Spleen (tissue), 11 donors: ENCODE results near the gene SRXN1. TPM values are rescaled to one million over a fixed set of nuclear protein-coding genes. Genes with fewer than 3 reads are reported as not detected.
A peak's percentile ranks its signal among the peaks of the same experiment; 100 is the strongest.

Source experiments
- DNase-seq: peaks from one replicate; pipeline ENCODE4 v3.0.0-alpha.2; 2020
- H3K27ac ChIP-seq, 8 donors: fragments of 200-600 bp; sonication (generic) in 7 of 8; 1 replicate in 4 of 8; 2 replicates in 4 of 8; pipeline versions ENCODE4 v1.5.0 to v1.8.0; 2016 to 2021; ENCODE audit warnings: inconsistent platforms in 4 of 8, mild to moderate bottlenecking in 4 of 8, moderate library complexity in 1 of 8
- H3K27me3 ChIP-seq, 7 donors: fragments of 200-600 bp; sonication (generic) in 6 of 7; replicated peaks in 1 of 7; 1 replicate in 4 of 7; 2 replicates in 3 of 7; pipeline versions ENCODE4 v1.5.0 to v1.8.0; 2016 to 2021; ENCODE audit warnings: inconsistent platforms in 3 of 7, mild to moderate bottlenecking in 1 of 7
- H3K36me3 ChIP-seq, 6 donors: fragments of 200-600 bp; sonication (generic) in 5 of 6; 1 replicate in 4 of 6; 2 replicates in 2 of 6; pipeline versions ENCODE4 v1.5.0 to v1.8.0; 2016 to 2021; ENCODE audit warnings: inconsistent platforms in 2 of 6
- H3K4me1 ChIP-seq, 6 donors: fragments of 200-600 bp; sonication (generic) in 5 of 6; 1 replicate in 3 of 6; 2 replicates in 3 of 6; pipeline versions ENCODE4 v1.5.0 to v1.8.0; 2016 to 2021; ENCODE audit warnings: inconsistent platforms in 3 of 6
- H3K4me3 ChIP-seq, 8 donors: fragments of 200-600 bp; sonication (generic) in 7 of 8; 1 replicate in 4 of 8; 2 replicates in 4 of 8; pipeline versions ENCODE4 v1.5.0 to v1.8.0; 2016 to 2021; ENCODE audit warnings: inconsistent platforms in 4 of 8, mild to moderate bottlenecking in 4 of 8, moderate library complexity in 2 of 8
- H3K9me3 ChIP-seq, 8 donors: fragments of 200-600 bp; sonication (generic) in 7 of 8; 1 replicate in 4 of 8; 2 replicates in 4 of 8; pipeline versions ENCODE4 v1.5.0 to v1.8.0; 2016 to 2021; ENCODE audit warnings: inconsistent platforms in 4 of 8
- POLR2A ChIP-seq, 3 donors: fragments of 450-650 bp; IDR thresholded peaks; one replicate each; pipeline ENCODE4 v1.5.1; 2017; ENCODE audit warnings: antibody characterized with exemption in 3 of 3, mild to moderate bottlenecking in 1 of 3
- POLR2AphosphoS5 ChIP-seq, 3 donors: sonication (generic); formaldehyde crosslinking; IDR thresholded peaks; one replicate each; pipeline ENCODE4 v1.5.1; 2017; ENCODE audit warnings: antibody characterized with exemption in 3 of 3
- WGBS, 5 donors: extraction: QIAGEN DNeasy Blood & Tissue Kit in 3 of 5; methylation state at CpG; one replicate each; pipeline versions ENCODE4 v1.1.5 to v1.1.7; 2013 to 2018; 5-methylcytosine and 5-hydroxymethylcytosine counted together
- intact Hi-C: fragments of 100-400 bp; cut with DNase I; formaldehyde crosslinking; loops from one replicate; pipeline ENCODE4 v1.15.0; 2023; ENCODE audit warnings: low total_unique reads
- polyA plus RNA-seq, 3 donors: library from polyadenylated mRNA; stranded (reverse); fragments of 200-250 nt; gene quantifications; one replicate each; pipeline ENCODE4 v1.2.1, GENCODE V29; 2013
- total RNA-seq, 7 donors: library from RNA; depleted of rRNA in 3 of 7; stranded (reverse); fragments of >200 nt in 3 of 7; fragmentation: NEBNext Ultra II Directional in 4 of 7; extraction: Animal tissue kit (Norgen Biotek cat#: 25700) in 4 of 7; gene quantifications; one replicate each; pipeline versions ENCODE4 v1.1.0 to v1.2.1, GENCODE V29; 2016 to 2021
- TF ChIP-seq, protein P1 (sequence below), 11 experiments: fragments of 200-600 bp in 7 of 11; fragments of 450-650 bp in 4 of 11; sonication (generic) in 4 of 11; IDR thresholded peaks in 8 of 11; conservative IDR thresholded peaks in 3 of 11; 1 replicate in 7 of 11; 2 replicates in 4 of 11; pipeline versions ENCODE4 v1.4.0 to v1.8.0; 2016 to 2021; ENCODE audit warnings: antibody characterized with exemption in 11 of 11, inconsistent platforms in 4 of 11, mild to moderate bottlenecking in 1 of 11
- donor health status: healthy with polysubstance abuse.
- donor health status: DM: no; HTN: no; CAD: no; lungs with moderate emphysema.
- donor health status: DM: no; HTN: no; CAD: no.
- donor health status: Bipolar disorder and iron deficiency.
- donor health status: healthy.
- donor health status: DM: no; HTN: no; CAD: no.
- donor health status: DM: yes; HTN: yes; CAD: no.

Gene SRXN1
- total and polyA plus RNA-seq, 10 donors: 4.5 to 31.3 (median 12.7) TPM

GRCh38 chr20:617934-618690, 34.9 kb downstream of the SRXN1 start:
- TF ChIP-seq POLR2AphosphoS5 (IDR thresholded peaks at IDR 0.05): no peak
- TF ChIP-seq, protein P1, sequence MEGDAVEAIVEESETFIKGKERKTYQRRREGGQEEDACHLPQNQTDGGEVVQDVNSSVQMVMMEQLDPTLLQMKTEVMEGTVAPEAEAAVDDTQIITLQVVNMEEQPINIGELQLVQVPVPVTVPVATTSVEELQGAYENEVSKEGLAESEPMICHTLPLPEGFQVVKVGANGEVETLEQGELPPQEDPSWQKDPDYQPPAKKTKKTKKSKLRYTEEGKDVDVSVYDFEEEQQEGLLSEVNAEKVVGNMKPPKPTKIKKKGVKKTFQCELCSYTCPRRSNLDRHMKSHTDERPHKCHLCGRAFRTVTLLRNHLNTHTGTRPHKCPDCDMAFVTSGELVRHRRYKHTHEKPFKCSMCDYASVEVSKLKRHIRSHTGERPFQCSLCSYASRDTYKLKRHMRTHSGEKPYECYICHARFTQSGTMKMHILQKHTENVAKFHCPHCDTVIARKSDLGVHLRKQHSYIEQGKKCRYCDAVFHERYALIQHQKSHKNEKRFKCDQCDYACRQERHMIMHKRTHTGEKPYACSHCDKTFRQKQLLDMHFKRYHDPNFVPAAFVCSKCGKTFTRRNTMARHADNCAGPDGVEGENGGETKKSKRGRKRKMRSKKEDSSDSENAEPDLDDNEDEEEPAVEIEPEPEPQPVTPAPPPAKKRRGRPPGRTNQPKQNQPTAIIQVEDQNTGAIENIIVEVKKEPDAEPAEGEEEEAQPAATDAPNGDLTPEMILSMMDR (IDR thresholded peaks at IDR 0.05 in 8 of 11, conservative IDR thresholded peaks at IDR 0.05 in 3 of 11): no peak
- TF ChIP-seq POLR2A (IDR thresholded peaks at IDR 0.05): no peak
- Histone ChIP-seq H3K4me3 (no peak overlapping the region), H3K27me3 (peaks cover 0 to 89% (median 0%) of the 10 kb centered on the region in 7 donors), H3K4me1 (no peaks in the 10 kb centered on the region), H3K9me3 (peaks cover 0 to 13% (median 5%) of the 10 kb centered on the region in 8 donors), H3K36me3 (no peaks in the 10 kb centered on the region), H3K27ac (no peak overlapping the region)
- WGBS, 5 donors: 69 to 90% (median 77%) methylated on average over 4 of the region's 4 CpGs
- intact Hi-C loops: no loop called here
- no peak for DNase-seq

- WGBS, 5 donors: 63 to 76% (median 73%) methylated on average over 4 of the region's 4 CpGs
- no peak for TF ChIP-seq POLR2AphosphoS5 (IDR thresholded peaks at IDR 0.05)
- TF ChIP-seq POLR2A (IDR thresholded peaks at IDR 0.05): no peak
- TF ChIP-seq, protein P1 (IDR thresholded peaks at IDR 0.05 in 8 of 11, conservative IDR thresholded peaks at IDR 0.05 in 3 of 11): no peak
- Histone ChIP-seq H3K36me3 (no peaks in the 10 kb centered on the region), H3K4me3 (no peak overlapping the region), H3K4me1 (peaks cover 0 to 18% (median 10%) of the 10 kb centered on the region in 6 donors), H3K27ac (no peak overlapping the region), H3K9me3 (peaks cover 0 to 13% (median 5%) of the 10 kb centered on the region in 8 donors), H3K27me3 (peaks cover 0 to 89% (median 24%) of the 10 kb centered on the region in 7 donors)
- intact Hi-C loops: no loop called here
- no peak for DNase-seq
These were observed 37.5 kb downstream of the SRXN1 start for GRCh38 chr20:615514-615913.

DNA sequence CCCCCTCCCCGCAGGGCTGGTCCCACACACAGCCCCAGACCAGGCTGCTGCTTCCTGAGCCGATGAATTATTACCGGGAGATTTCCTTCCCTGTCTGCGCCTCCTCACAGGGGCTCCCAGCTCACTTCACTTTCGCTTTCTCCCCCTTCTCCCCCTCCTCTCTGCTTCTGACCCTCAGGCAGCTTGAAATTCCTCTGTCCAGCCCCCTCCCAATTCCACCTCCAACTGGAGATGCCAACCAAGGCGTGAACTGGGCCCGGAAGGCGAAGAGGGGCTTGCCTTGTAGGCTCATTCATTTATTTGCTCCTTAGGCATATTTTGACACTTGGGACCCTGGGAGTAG, 41.2 kb downstream of the SRXN1 start:
- peaks cover 0 to 90% (median 51%) of the 10 kb centered on the region in 7 donors for H3K27me3 ChIP-seq
- H3K4me3 ChIP-seq: peak overlapping the region in 1 of 8 donors; percentile 4
- DNase-seq: no peak
- WGBS, 5 donors: 10 to 22% (median 10%) methylated on average over 7 to 8 of the region's 8 CpGs
- H3K4me1 ChIP-seq: peaks cover 0 to 28% (median 16%) of the 10 kb centered on the region in 6 donors
- H3K9me3 ChIP-seq: no peaks in the 10 kb centered on the region
- no peaks in the 10 kb centered on the region for H3K36me3 ChIP-seq
- no peak overlapping the region for H3K27ac ChIP-seq
- TF ChIP-seq POLR2AphosphoS5 (IDR thresholded peaks at IDR 0.05): no peak
- TF ChIP-seq, protein P1 (IDR thresholded peaks at IDR 0.05 in 8 of 11, conservative IDR thresholded peaks at IDR 0.05 in 3 of 11): no peak
- TF ChIP-seq POLR2A (IDR thresholded peaks at IDR 0.05): no peak
- intact Hi-C loops: no loop called here

DNA sequence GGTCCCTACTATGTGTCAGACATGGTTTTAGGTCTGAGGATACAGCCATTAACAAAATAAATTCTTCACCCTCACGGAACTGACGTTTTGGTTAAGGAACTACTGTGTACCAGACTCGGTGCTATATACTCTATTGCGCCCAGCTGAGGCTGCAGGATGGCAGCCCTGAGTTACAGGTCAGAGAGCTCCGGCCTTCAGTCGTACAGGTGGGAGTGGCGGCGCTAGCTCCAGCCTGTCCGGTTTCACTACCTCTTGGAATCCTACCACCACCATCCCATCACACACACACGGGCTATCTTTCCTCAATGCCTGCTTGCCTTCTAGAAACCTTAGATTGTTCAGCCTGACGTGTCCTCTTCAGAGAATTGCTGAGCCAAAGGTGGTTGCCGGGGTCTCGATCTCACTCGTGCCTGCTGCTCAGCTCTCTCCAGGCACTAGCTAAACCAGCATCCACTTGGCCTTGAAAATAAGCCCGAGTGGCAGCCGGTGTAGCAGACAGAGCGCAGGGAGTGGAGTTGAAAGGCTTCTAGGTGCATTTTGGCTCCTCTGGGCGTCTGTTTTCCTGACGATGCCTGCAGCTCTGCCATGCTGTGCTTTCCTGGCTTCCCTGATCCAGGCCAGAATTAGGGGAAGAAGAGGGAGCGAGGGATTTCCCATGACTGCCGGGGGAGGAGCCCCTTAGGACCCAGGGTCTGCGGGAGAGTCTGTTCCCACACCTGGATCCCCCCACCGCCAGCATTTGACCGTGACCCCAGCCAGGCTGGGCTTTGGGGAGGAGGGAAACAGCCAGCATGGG, 41.8 kb downstream of the SRXN1 start:
- intact Hi-C loops: no loop called here
- peaks cover 0 to 28% (median 16%) of the 10 kb centered on the region in 6 donors for H3K4me1 ChIP-seq
- H3K27me3 ChIP-seq: peaks cover 0 to 89% (median 51%) of the 10 kb centered on the region in 7 donors
- H3K36me3 ChIP-seq: no peaks in the 10 kb centered on the region
- H3K4me3 ChIP-seq: peak overlapping the region in 1 of 8 donors; percentile 4
- 19 to 33% (median 25%) methylated on average over 24 of the region's 24 CpGs for WGBS, 5 donors
- H3K9me3 ChIP-seq: no peaks in the 10 kb centered on the region
- TF ChIP-seq POLR2A (IDR thresholded peaks at IDR 0.05): no peak
- TF ChIP-seq, protein P1 (IDR thresholded peaks at IDR 0.05 in 8 of 11, conservative IDR thresholded peaks at IDR 0.05 in 3 of 11): no peak
- H3K27ac ChIP-seq: no peak overlapping the region
- DNase-seq: no peak
